Activated CD4-positive, alpha-beta T cell treated with anti-CD3 and anti-CD28 coated beads, Interleukin-2, amount 10 ng/mL, durations not matched to agents 7 days and 5 days (primary cell): ENCODE data around the gene TLR6. TPM values are rescaled to one million over a fixed set of nuclear protein-coding genes. Genes with fewer than 3 reads are reported as not detected.
"Not testable (repeated sequence)": the region's sequence is repeated elsewhere in the genome, so short reads cannot be mapped to it uniquely, and the experiment has no call there.

Experiments used
- CTCF ChIA-PET: fragments of 350-600 bp; sonication (Branson Sonifier 250); formaldehyde crosslinking; loops from one replicate; lab custom pipeline; 2021; ENCODE audit warnings: antibody characterized with exemption; lab: Charles Lee
- POLR2A ChIA-PET: fragments of 350-600 bp; sonication (Branson Sonifier 250); formaldehyde crosslinking; loops from one replicate; lab custom pipeline; 2021; ENCODE audit warnings: antibody characterized with exemption; lab: Charles Lee
- DNase-seq: peaks from one replicate; pipeline ENCODE4 v3.0.0-alpha.2; 2020
- H3K27ac Mint-ChIP-seq: one replicate; pipeline ENCODE4 v1.8.0; 2021; ENCODE audit warnings: mild to moderate bottlenecking, moderate library complexity, mixed read lengths
- H3K27me3 Mint-ChIP-seq: one replicate; pipeline ENCODE4 v1.8.0; 2021; ENCODE audit warnings: mixed read lengths
- H3K36me3 Mint-ChIP-seq: one replicate; pipeline ENCODE4 v1.8.0; 2021; ENCODE audit warnings: low read depth, mixed read lengths
- H3K4me1 Mint-ChIP-seq: one replicate; pipeline ENCODE4 v1.8.0; 2021; ENCODE audit warnings: mixed read lengths
- H3K4me3 Mint-ChIP-seq: one replicate; pipeline ENCODE4 v1.8.0; 2021; ENCODE audit warnings: mild to moderate bottlenecking, moderate library complexity, mixed read lengths
- H3K9me3 Mint-ChIP-seq: one replicate; pipeline ENCODE4 v1.8.0; 2021; ENCODE audit warnings: mixed read lengths
- microRNA-seq: library from miRNA; unstranded; fragments of <30 nt; microRNA quantifications from one replicate; pipeline ENCODE4 v1.2.0, GENCODE V29; 2021; ENCODE audit warnings: borderline microRNAs expressed, borderline replicate concordance
- total RNA-seq, 2 experiments: library from RNA; stranded (reverse); gene quantifications; one replicate each; pipeline ENCODE4 v1.2.3, GENCODE V29; 2021

The TLR6 gene
- total RNA-seq, 2 experiments from 2014 or later = 3.2 to 3.5 TPM

DNA sequence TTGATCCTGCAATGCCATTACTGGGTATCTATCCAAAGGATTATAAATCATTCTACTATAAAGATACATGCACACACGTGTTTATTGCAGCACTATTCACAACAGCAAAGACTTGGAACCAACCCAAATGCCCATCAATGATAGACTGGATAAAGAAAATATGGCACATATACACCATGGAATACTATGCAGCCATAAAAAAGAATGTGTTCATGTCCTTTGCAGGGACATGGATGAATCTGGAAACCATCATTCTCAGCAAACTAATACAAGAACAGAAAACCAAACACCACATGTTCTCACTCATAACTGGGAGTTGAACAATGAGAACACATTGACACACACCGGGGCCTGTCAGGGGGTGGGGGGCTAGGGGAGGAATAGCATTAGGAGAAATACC lies 78.7 kb downstream of the TLR6 start:
- H3K27ac Mint-ChIP-seq, H3K4me1 Mint-ChIP-seq, POLR2A ChIA-PET, H3K4me3 Mint-ChIP-seq, DNase-seq, CTCF ChIA-PET, H3K36me3 Mint-ChIP-seq: not testable (repeated sequence)
- Mint-ChIP-seq H3K9me3 (peaks cover 17% of the 10 kb centered on the region), H3K27me3 (peaks cover 16% of the 10 kb centered on the region)

DNA sequence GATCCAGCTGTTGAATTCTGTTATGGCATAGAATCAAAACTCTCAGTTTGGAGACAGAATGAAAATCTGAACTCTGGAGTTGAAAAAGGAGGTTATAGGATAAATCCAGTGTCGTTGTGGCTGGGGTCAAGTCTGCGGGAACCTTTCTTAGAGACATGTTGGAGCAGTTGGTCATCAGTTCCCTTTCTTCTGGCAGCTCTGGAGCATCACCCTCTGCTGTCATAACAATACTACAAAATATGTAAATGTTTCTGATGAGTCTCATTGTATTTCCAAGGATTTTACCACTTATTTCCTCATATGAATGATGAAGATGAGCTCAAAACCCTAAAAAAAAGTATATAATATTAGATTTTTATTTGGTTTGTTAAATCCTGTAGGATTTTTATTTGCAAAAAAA lies 81.3 kb downstream of the TLR6 start:
- no peaks in the 10 kb centered on the region for H3K4me1 Mint-ChIP-seq
- ChIA-PET CTCF (interaction anchor here (1.0 to 1.8 kb wide), 2 partner anchors 16 to 60 kb away, joined by 3 to 5 read pairs; no protein-coding TSS in a partner anchor), POLR2A (no interaction called here)
- no peak overlapping the region for H3K27ac Mint-ChIP-seq
- no peaks in the 10 kb centered on the region for H3K36me3 Mint-ChIP-seq
- H3K4me3 Mint-ChIP-seq = no peak overlapping the region
- no peak for DNase-seq
- H3K27me3 Mint-ChIP-seq = peaks cover 19% of the 10 kb centered on the region
- peaks cover 17% of the 10 kb centered on the region for H3K9me3 Mint-ChIP-seq

DNA sequence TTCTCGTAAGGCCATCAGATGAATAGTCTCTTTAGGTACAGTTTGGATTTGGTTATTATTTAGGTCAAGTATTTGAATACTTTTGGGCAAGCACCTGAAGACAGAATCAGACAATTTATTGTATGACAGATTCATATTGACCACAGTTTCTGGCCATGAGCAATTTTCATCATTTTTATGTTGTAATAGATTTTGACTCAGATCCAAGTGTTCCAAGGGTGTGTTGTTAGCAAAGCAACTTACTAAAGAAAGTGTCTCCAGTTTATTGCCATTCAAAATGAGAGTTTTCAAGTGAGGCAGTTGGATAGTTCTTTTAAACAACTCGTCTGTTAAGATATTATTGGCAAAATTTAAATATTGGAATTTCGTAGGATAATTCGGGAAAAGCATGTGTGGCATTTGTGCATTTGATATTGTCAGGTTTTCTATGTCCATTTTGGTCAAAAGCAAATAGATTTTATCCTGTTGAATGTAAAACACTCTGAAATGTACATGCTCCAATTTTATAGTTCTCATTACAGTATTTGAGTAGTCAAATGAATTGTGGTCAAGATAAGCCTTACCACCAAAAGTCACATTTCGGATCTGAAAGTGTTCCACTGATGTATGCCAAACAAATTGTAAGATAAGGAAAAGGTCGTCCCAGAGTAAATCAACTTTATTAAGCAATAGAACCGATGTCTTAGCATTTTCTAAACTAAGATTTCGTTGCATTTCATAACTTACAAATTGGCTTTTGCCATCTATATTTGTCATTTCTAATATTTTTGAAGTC lies 82.2 kb downstream of the TLR6 start:
- Mint-ChIP-seq H3K4me3 (no peak overlapping the region), H3K27ac (no peak overlapping the region), H3K27me3 (peaks cover 24% of the 10 kb centered on the region), H3K36me3 (no peaks in the 10 kb centered on the region), H3K4me1 (no peaks in the 10 kb centered on the region), H3K9me3 (peaks cover 17% of the 10 kb centered on the region)
- DNase-seq = no peak
- CTCF ChIA-PET = interaction anchor here (1.1 kb wide), 1 partner anchor 13 kb away, joined by 3 read pairs; no protein-coding TSS in a partner anchor
- POLR2A ChIA-PET = no interaction called here

Small RNA genes lying within 50 kb of the gene (microRNA-seq; reads per million reads assigned to microRNA genes)
- 4.2 reads per million, percentile 23 among the genes with 10 or more reads in this experiment for gene MIR574

Other genes starting within 250 kb of the TLR6 start
- gene KLF3, start 192.6 kb downstream of the TLR6 start, total RNA-seq = 10 to 100 TPM; 30.2 to 33.5 TPM
- gene TLR10, start 73.8 kb downstream of the TLR6 start, total RNA-seq = under 1 TPM in 1 of 2 experiments, not detected in 1; 0.23 TPM
- gene TLR1, start 52.0 kb downstream of the TLR6 start, total RNA-seq = 10 to 100 TPM; 19.5 to 21.0 TPM
- under 1 TPM; 0.31 to 0.45 TPM for gene FAM114A1, start 11.0 kb upstream of the TLR6 start, total RNA-seq
- 10 to 100 TPM; 19.5 to 19.6 TPM for gene TMEM156, start 175.6 kb upstream of the TLR6 start, total RNA-seq
- 10 to 100 TPM; 23.6 to 25.0 TPM for gene KLHL5, start 205.4 kb upstream of the TLR6 start, total RNA-seq